ENCODE measurements around the gene ARHGEF7. TPM values are rescaled to one million over a fixed set of nuclear protein-coding genes. Genes with fewer than 3 reads are reported as not detected.

Gene ARHGEF7
- polyA plus RNA-seq, 4 donors, result 57.2 to 93.8 (median 69.8) TPM

DNA sequence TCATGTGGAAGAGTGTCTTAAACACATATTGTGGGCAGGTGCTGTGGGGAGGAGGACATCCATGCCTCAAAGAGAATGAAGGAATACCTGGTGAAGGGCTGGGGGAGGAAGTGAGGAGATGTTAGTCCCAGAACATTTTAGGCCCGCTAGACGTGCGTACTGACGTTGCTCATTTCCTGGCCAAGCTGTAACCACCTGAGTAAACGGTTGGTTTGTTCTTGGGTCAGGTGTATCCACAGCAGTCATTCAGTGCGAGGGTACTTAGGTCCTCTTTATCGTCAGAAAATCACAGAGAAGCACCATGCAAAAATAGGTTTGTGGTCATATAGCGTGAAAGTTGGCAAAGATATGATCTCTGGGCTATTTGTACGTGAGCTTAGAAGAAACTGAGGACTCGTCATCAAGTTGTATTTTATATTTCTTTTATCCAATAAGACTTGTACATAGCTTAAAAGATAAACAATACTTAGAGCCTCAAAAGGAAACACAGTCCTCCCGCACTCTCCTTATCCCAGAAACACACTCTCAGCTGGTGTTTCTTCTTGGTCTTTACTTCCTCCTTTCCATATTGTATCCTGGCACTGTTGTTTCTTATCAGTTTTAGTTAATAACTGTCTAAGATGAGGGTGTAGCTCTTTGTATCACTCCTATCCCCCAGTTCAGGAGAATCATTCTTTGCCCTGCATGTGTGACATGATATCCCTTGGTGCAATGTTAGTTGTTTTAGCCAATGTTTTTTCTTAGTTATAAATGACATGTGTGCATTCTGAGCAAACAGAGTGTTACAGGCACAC is 52.0 kb downstream of the ARHGEF7 start:
- DNase-seq (ENCODE audit: low read depth in 4 of 4, low spot score in 2 of 4), result no peak

GRCh38 chr13:111168107-111168506 is 53.0 kb downstream of the ARHGEF7 start:
- DNase-seq (ENCODE audit: low read depth in 4 of 4, low spot score in 2 of 4), result no peak

DNA sequence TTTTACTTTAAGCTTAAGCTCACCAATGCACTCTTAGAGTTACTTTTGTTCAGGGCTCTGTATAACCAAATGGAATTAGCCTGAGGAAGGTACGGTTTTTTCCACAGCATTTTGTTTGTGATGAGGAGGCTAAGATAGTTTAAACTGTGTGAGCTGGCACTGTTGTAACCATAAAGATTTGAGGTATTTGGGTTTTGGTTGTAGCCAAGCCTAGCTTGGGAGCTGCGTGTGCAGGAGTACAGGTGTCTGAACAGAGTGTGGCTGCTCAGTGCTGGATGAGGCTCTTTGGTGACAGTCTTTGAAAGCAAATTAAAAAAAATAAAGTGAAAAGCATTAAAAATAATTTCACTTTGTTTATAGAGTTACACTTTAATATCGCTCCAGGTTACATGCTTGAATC is 56.0 kb downstream of the ARHGEF7 start:
- no peak for DNase-seq (ENCODE audit: low read depth in 4 of 4, low spot score in 2 of 4)

- no peak for DNase-seq (ENCODE audit: low read depth in 4 of 4, low spot score in 2 of 4)
Observed at GRCh38 chr13:111171629-111172028, 56.5 kb downstream of the ARHGEF7 start.

GRCh38 chr13:111174377-111175114 is 59.4 kb downstream of the ARHGEF7 start:
- no peak for DNase-seq (ENCODE audit: low read depth in 4 of 4, low spot score in 2 of 4)

GRCh38 chr13:111175372-111175771 is 60.3 kb downstream of the ARHGEF7 start:
- no peak for DNase-seq (ENCODE audit: low read depth in 4 of 4, low spot score in 2 of 4)

- no peak for DNase-seq (ENCODE audit: low read depth in 4 of 4, low spot score in 2 of 4)
Observed at GRCh38 chr13:111175935-111176334, 60.8 kb downstream of the ARHGEF7 start.

DNA sequence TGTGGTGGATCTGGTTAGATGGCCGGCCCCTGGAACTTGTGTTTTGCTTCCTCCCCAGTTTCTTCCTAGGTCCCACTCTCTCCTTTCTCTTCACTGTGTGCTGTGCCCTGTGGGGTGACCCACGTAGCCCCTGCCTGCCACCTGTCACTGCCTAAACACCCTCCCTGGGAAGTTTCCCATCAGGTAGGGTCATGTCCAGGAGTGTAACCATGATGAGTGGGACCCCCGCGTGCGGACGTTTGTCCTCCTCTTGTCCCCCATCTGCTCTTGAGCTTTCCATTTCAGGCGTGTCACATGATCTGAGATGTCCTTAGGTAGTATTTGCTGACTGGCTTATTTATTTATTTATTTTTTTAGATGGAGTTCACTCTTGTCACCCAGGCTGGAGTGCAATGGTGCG is 61.3 kb downstream of the ARHGEF7 start:
- DNase-seq (ENCODE audit: low read depth in 4 of 4, low spot score in 2 of 4), result no peak

DNA sequence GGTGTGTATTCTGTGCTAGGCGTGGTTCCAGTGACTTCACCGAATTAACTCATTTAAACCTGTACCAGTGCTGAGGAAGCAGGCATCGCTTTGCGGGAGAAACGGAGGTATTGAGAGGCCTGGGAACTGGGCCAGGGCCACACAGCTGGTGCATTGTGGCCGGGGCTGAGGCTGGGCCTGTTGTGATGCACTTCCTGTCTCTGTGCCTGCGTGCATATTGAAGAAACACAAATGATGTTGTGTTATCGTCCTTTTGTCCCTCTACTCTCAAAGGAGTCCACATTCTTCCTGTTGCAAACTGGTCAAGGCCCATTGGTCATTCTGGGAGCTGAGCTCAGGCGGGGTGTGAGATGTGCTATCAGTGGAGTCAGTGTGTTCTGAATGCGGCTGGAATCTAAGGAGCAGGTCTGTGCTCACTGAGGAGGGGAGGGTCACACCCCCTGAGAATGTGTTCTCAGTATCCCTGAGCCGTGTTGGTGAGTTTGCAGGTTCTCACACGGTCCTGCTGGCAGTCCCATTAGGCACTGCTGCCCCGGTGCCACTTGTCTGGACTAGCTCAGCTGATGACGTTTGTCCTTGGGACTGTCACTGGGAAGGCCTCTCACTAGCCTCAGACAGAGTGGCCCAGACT is 62.1 kb downstream of the ARHGEF7 start:
- no peak for DNase-seq (ENCODE audit: low read depth in 4 of 4, low spot score in 2 of 4)

DNA sequence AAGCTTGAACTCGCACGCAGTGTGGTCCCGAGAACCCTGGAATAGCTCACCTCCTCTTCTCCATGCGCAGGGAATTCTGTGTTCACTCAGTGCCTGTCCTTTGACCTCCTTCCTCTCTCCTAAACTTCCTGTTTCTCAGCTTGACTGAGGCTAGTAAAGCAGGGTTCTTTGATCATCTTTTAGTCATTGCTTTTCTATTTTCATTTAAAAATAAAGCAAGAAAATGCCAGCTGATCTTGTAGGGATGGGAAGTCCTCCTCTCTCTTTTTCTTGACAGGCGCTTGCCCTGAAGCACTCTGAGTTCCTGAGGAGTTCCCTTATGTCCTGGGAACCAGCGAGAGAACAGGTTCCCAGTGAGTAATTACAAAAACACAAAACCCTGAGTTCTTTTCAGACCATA is 62.8 kb downstream of the ARHGEF7 start:
- no peak for DNase-seq (ENCODE audit: low read depth in 4 of 4, low spot score in 2 of 4)

DNA sequence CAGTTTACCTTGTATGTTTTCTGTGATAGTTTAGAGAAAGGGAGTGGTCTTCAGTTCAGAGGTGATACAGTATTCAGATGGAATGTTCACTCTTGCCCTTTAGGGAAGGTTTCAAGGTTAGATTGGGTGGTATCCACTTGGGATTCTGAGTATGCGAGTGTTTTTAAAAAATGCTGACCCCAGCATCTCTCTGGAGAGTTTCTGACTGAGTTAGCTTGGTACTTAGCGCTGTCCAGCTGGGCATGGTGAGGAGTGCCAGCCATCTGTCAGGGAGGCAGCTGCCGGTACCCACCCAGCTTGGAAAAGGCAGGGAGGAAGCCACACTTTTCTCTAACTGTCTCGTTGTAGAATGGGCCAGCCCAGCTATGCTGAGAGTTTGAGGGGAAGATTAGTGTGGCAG is 63.3 kb downstream of the ARHGEF7 start:
- DNase-seq (ENCODE audit: low read depth in 4 of 4, low spot score in 2 of 4), result no peak

GRCh38 chr13:111179908-111180760 is 65.0 kb downstream of the ARHGEF7 start:
- no peak for DNase-seq (ENCODE audit: low read depth in 4 of 4, low spot score in 2 of 4)

GRCh38 chr13:111181977-111182376 is 66.9 kb downstream of the ARHGEF7 start:
- no peak for DNase-seq (ENCODE audit: low read depth in 4 of 4, low spot score in 2 of 4)

DNA sequence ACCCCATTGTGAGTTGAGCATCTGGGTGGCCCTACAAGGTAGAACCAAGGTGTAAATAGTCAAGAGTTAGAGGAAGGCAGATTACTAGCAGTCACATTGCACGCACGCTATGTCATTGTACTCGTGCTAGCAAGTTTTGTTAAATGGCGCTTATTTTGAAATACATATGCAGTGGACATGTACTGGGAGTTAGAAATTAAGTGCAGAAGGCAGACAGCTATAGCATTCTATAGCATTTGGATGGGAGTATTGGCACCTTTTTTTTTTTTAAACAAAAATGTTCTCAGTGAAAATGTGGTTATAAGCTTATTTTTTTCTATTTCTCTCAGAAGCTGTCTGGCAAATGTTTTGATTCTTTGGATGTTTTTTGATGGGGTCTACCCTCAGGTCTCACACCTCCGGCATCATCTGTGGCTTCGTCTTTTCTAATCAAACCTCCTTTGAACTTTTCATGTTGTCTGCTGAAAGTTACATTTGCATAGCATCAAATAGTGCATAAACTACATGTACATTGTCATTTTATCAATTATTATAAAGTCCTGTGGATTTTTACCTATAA is 68.1 kb downstream of the ARHGEF7 start:
- DNase-seq (ENCODE audit: low read depth in 4 of 4, low spot score in 2 of 4), result no peak

DNA sequence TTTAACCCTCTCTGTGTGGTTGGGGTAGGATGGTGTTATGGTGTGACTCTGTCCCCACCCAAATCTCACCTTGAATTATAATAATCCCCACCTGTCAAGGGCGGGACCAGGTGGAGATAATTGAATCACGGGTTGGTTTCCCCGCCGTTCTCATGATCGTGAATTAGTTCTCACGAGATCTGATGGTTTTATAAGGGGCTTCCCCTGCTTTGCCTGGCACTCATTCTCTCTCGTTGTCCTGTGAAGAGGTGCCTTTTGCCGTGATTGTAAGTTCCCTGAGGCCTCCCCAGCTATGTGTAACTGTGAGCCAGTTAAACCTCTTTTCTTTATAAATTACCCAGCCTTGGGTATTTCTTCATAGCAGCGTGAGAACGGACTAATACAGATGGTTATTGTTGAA is 68.8 kb downstream of the ARHGEF7 start:
- DNase-seq (ENCODE audit: low read depth in 4 of 4, low spot score in 2 of 4), result no peak

GRCh38 chr13:111184458-111185401 is 69.6 kb downstream of the ARHGEF7 start:
- no peak for DNase-seq (ENCODE audit: low read depth in 4 of 4, low spot score in 2 of 4)

GRCh38 chr13:111186305-111186935 is 71.3 kb downstream of the ARHGEF7 start:
- DNase-seq (ENCODE audit: low read depth in 4 of 4, low spot score in 2 of 4), result no peak

- no peak for DNase-seq (ENCODE audit: low read depth in 4 of 4, low spot score in 2 of 4)
Observed at GRCh38 chr13:111187960-111188541, 72.9 kb downstream of the ARHGEF7 start.
